Spleen (tissue), 7 donors: ENCODE measurements around the gene C9orf72.

ENCODE experiments used
- CTCF ChIP-seq, 11 experiments: fragments of 200-600 bp in 7 of 11; fragments of 450-650 bp in 4 of 11; sonication (generic) in 4 of 11; IDR thresholded peaks in 8 of 11; conservative IDR thresholded peaks in 3 of 11; 1 replicate in 7 of 11; 2 replicates in 4 of 11; pipeline versions ENCODE4 v1.4.0 to v1.8.0; 2016 to 2021; ENCODE audit warnings: antibody characterized with exemption in 11 of 11, inconsistent platforms in 4 of 11, mild to moderate bottlenecking in 1 of 11
- POLR2A ChIP-seq, 3 donors: fragments of 450-650 bp; IDR thresholded peaks; one replicate each; pipeline ENCODE4 v1.5.1; 2017; ENCODE audit warnings: antibody characterized with exemption in 3 of 3, mild to moderate bottlenecking in 1 of 3
- POLR2AphosphoS5 ChIP-seq, 3 donors: sonication (generic); formaldehyde crosslinking; IDR thresholded peaks; one replicate each; pipeline ENCODE4 v1.5.1; 2017; ENCODE audit warnings: antibody characterized with exemption in 3 of 3
- donor health status: DM: no; HTN: no; CAD: no; lungs with moderate emphysema.
- donor health status: DM: no; HTN: no; CAD: no.
- donor health status: DM: no; HTN: no; CAD: no.

GRCh38 chr9:27548055-27548741 lies 25.1 kb downstream of the C9orf72 start:
- TF ChIP-seq CTCF (IDR thresholded peaks at IDR 0.05 in 8 of 11, conservative IDR thresholded peaks at IDR 0.05 in 3 of 11) (peak in 9 of 11 experiments; percentile 9 to 67 (median 51)), POLR2AphosphoS5 (IDR thresholded peaks at IDR 0.05) (no peak), POLR2A (IDR thresholded peaks at IDR 0.05) (no peak)
